HepG2 (cell line): ENCODE results near the gene TNS1. TPM values are rescaled to one million over a fixed set of nuclear protein-coding genes. Genes with fewer than 3 reads are reported as not detected.

ENCODE experiments used
- ATAC-seq: fragments of 200-7000 bp; cut with Tn5 transposase; 3 replicates; pipeline ENCODE4 v1.9.1; 2020; ENCODE audit warnings: mild to moderate bottlenecking, moderate library complexity
- BruUV-seq: library from RNA; stranded (reverse); fragments of 400-500 nt; replicated peaks from 2 replicates; lab custom pipeline; 2021; lab: Mats Ljungman, UMichigan
- CTCF ChIA-PET: fragments of 300-600 bp; formaldehyde crosslinking; extraction: SDS; loops from one replicate; lab custom pipeline; 2021; ENCODE audit warnings: low total read pairs, inconsistent platforms, low intra/inter-chr PET ratio; lab: Yijun Ruan, JAX
- POLR2A ChIA-PET: fragments of 350-600 bp; sonication (Branson Sonifier 250); formaldehyde crosslinking; loops from one replicate; lab custom pipeline; 2020; ENCODE audit warnings: antibody characterized with exemption, inconsistent platforms; lab: Yijun Ruan, JAX
- DNase-seq: peaks from one replicate; pipeline ENCODE4 v3.0.0-alpha.2; 2015; ENCODE audit warnings: low spot score
- FAIRE-seq: peaks from 3 replicates; lab custom pipeline; 2011; peaks lifted over from hg19 to GRCh38; lab: Jason Lieb, UNC
- H2AFZ ChIP-seq: one replicate; pipeline ENCODE4 v1.6.1; 2011; ENCODE audit warnings: low read length, inconsistent platforms
- H3K27ac ChIP-seq: fragments of 300-600 bp; 3 replicates; pipeline ENCODE4 v1.8.0; 2011; ENCODE audit warnings: mixed run types, mild to moderate bottlenecking, mixed read lengths, low read length, inconsistent platforms; ENCODE audit not compliant: insufficient read depth; ENCODE audit errors: extremely low read length
- H3K27me3 ChIP-seq, 2 experiments: fragments of 200-600 bp in 1 of 2; 2 replicates in 1 of 2; 3 replicates in 1 of 2; pipeline versions ENCODE4 v1.6.0 to v1.8.0; 2011; ENCODE audit warnings: low read length in 2 of 2, mild to moderate bottlenecking in 2 of 2, moderate library complexity in 2 of 2, inconsistent platforms in 1 of 2; ENCODE audit not compliant: insufficient read depth in 2 of 2, control insufficient read depth in 1 of 2
- H3K36me3 ChIP-seq, 2 experiments: fragments of 200-600 bp in 1 of 2; replicated peaks in 1 of 2; 2 replicates in 1 of 2; 3 replicates in 1 of 2; pipeline versions ENCODE4 v1.5.1 to v1.8.0; 2011; ENCODE audit warnings: low read length in 2 of 2, inconsistent platforms in 1 of 2; ENCODE audit not compliant: insufficient read depth in 2 of 2, control insufficient read depth in 1 of 2
- H3K4me1 ChIP-seq: 2 replicates; pipeline ENCODE4 v1.5.1; 2012; ENCODE audit warnings: low read length, inconsistent platforms; ENCODE audit not compliant: insufficient read depth
- H3K4me2 ChIP-seq: 2 replicates; pipeline ENCODE4 v1.6.0; 2011; ENCODE audit warnings: low read depth, low read length, inconsistent platforms
- H3K4me3 ChIP-seq, 3 experiments: fragments of 200-600 bp in 1 of 3; sonication (generic), shearing (Covaris generic) in 1 of 3; replicated peaks in 1 of 3; 2 replicates each; pipeline ENCODE4 v1.5.1; 2011 to 2016; ENCODE audit warnings: low read length in 3 of 3, inconsistent platforms in 2 of 3, low read depth in 2 of 3, mild to moderate bottlenecking in 2 of 3, control low read depth in 1 of 3, mixed read lengths in 1 of 3; ENCODE audit not compliant: insufficient read depth in 1 of 3
- H3K79me2 ChIP-seq: one replicate; pipeline ENCODE4 v1.6.1; 2011; ENCODE audit warnings: low read length, inconsistent platforms; ENCODE audit not compliant: insufficient read depth
- H3K9ac ChIP-seq: 2 replicates; pipeline ENCODE4 v1.6.0; 2011; ENCODE audit warnings: mild to moderate bottlenecking, low read depth, low read length, inconsistent platforms; ENCODE audit not compliant: insufficient read depth
- H3K9me3 ChIP-seq: 2 replicates; pipeline ENCODE4 v1.5.1; 2012; ENCODE audit warnings: mild to moderate bottlenecking, low read length
- H4K20me1 ChIP-seq: 2 replicates; pipeline ENCODE4 v1.6.0; 2011; ENCODE audit warnings: inconsistent platforms, mild to moderate bottlenecking, low read length, moderate library complexity; ENCODE audit not compliant: insufficient read depth
- ARNTL ChIP-seq: sonication (generic); formaldehyde crosslinking; IDR thresholded peaks from 2 replicates; pipeline ENCODE4 v1.4.0; 2020; ENCODE audit warnings: mild to moderate bottlenecking, missing genetic modification reagents
- DNMT1 ChIP-seq: sonication (generic); formaldehyde crosslinking; IDR thresholded peaks from 2 replicates; pipeline ENCODE4 v1.5.1; 2020; ENCODE audit warnings: mild to moderate bottlenecking, missing genetic modification reagents
- HNF4A ChIP-seq: sonication (generic); formaldehyde crosslinking; IDR thresholded peaks from 2 replicates; pipeline ENCODE4 v1.4.0; 2020; ENCODE audit warnings: missing genetic modification reagents
- NCOA2 ChIP-seq: sonication (generic); formaldehyde crosslinking; IDR thresholded peaks from 2 replicates; pipeline ENCODE4 v1.8.0; 2022; ENCODE audit warnings: inconsistent platforms
- TFE3 ChIP-seq: IDR thresholded peaks from 2 replicates; pipeline ENCODE4 v1.6.1; 2016
- TP53 ChIP-seq: sonication (generic); formaldehyde crosslinking; conservative IDR thresholded peaks from 2 replicates; pipeline ENCODE4 v1.4.0; 2020; ENCODE audit warnings: missing genetic modification reagents
- ZNF3 ChIP-seq: IDR thresholded peaks from 2 replicates; pipeline ENCODE4 v1.7.0; 2017; ENCODE audit warnings: inconsistent platforms
- ZNF572 ChIP-seq: sonication (generic); formaldehyde crosslinking; IDR thresholded peaks from 2 replicates; pipeline ENCODE4 v1.5.1; 2020; ENCODE audit warnings: mild to moderate bottlenecking, missing genetic modification reagents
- WGBS: methylation state at CpG from one replicate; pipeline ENCODE4 v1.1.6; 2017; ENCODE audit warnings: low lambda C conversion rate; 5-methylcytosine and 5-hydroxymethylcytosine counted together
- in situ Hi-C: cut with HindIII; loops from 2 replicates; pipeline ENCODE4 v1.10.0; 2017; ENCODE audit warnings: low pct_unique_long_range_greater_than_20kb; ENCODE audit not compliant: extremely low pct_ligation_motif_present
- intact Hi-C: fragments of 100-400 bp; cut with micrococcal nuclease; formaldehyde crosslinking; loops from one replicate; pipeline ENCODE4 v1.10.0; 2022; ENCODE audit not compliant: unreplicated experiment
- polyA plus RNA-seq, 8 experiments: library from polyadenylated mRNA; depleted of rRNA in 3 of 8; stranded (reverse) in 7 of 8; unstranded in 1 of 8; fragments of >200 nt; fragmentation: Illumina TruSeq in 4 of 8; extraction: Trizol in 4 of 8; gene quantifications; 2 replicates each; pipeline versions ENCODE4 v1.2.1 to v1.2.3, GENCODE V29; 2011 to 2016; ENCODE audit warnings: low read depth in 4 of 8, missing spikeins in 1 of 8, mixed read lengths in 1 of 8; ENCODE audit not compliant: insufficient read depth in 1 of 8
- total RNA-seq, 5 experiments: library from RNA; depleted of rRNA; stranded (reverse); fragments of >200 nt; fragmentation: Illumina TruSeq; extraction: Trizol; gene quantifications; 2 replicates each; pipeline ENCODE4 v1.2.3, GENCODE V29; 2016; ENCODE audit warnings: low read depth in 1 of 5
- TF ChIP-seq, protein P1 (sequence below): IDR thresholded peaks from 2 replicates; pipeline ENCODE4 v1.6.1; 2016; ENCODE audit warnings: control low read depth
- TF ChIP-seq, protein P2 (sequence below): sonication (generic); formaldehyde crosslinking; IDR thresholded peaks from 2 replicates; pipeline ENCODE4 v1.5.0; 2020; ENCODE audit warnings: missing genetic modification reagents

Gene TNS1
- total and polyA plus RNA-seq, 2 of the 13 experiments (the other 11 are each of a cell fraction or from before 2014, with no cell fraction given): 1.9 to 118 TPM

DNA sequence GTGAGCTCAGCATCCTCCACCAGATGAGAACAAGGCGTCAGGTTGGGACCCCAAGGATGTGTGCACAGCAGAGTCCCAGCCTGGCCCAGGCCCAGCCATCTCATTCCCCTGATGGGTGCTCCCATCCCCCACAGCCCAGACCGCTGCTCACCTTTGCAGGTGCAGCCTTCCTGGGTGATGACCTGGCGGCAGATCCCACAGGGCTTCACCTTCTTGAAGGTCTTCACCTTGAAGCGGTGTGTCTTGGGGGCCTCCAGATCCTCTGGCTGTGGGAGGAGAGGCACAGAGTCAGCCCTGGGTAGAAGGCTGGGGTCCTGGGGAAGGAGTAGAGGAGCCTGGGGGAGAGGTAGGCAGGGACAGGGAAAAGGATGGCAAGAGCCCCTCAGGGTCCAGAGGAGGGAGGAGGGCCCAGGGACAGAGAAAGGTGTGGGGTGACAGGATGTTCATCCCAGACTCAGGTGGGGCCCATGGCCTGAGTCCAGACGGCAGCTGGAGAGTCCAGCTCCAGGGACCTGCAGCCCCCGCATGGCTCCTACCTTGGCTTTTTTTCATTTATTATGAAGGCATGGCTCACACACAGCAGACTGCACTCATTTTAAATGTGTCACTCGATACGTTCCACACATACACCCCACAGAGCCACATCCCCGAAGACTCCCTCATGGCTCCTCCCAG, 11.9 kb downstream of the TNS1 start:
- FAIRE-seq (no peak), DNase-seq (no peak), ATAC-seq (no peak)
- H3K9me3 ChIP-seq: no peaks in the 10 kb centered on the region
- no TSS peak for BruUV-seq
- intact Hi-C loops: no loop called here
- H3K79me2 ChIP-seq: no peaks in the 10 kb centered on the region
- H3K9ac ChIP-seq: no peak overlapping the region
- peaks cover 21% of the 10 kb centered on the region for H3K4me1 ChIP-seq
- POLR2A ChIA-PET: no interaction called here
- 11% methylated on average over 9 of the region's 9 CpGs for WGBS
- peaks cover 8 to 27% of the 10 kb centered on the region in 2 experiments; a peak in 3 of 5 replicates for H3K27me3 ChIP-seq
- in situ Hi-C loops: loop anchor here (5.0 kb wide), 2 partner anchors 104 to 199 kb away; no protein-coding TSS in a partner anchor
- no peaks in the 10 kb centered on the region for H3K36me3 ChIP-seq
- CTCF ChIA-PET: interaction anchor here (0.8 kb wide), 1 partner anchor 206 kb away, joined by 3 read pairs; no protein-coding TSS in a partner anchor
- H3K4me2 ChIP-seq: no peak overlapping the region
- TF ChIP-seq NCOA2 (no peak), ZNF3 (CRISPR knock-in tag) (no peak), ARNTL (no peak), TFE3 (CRISPR knock-in tag) (no peak), ZNF572 (CRISPR knock-in tag) (no peak), HNF4A (no peak), TP53 (CRISPR knock-in tag) (no peak), DNMT1 (no peak)
- TF ChIP-seq, protein P1, sequence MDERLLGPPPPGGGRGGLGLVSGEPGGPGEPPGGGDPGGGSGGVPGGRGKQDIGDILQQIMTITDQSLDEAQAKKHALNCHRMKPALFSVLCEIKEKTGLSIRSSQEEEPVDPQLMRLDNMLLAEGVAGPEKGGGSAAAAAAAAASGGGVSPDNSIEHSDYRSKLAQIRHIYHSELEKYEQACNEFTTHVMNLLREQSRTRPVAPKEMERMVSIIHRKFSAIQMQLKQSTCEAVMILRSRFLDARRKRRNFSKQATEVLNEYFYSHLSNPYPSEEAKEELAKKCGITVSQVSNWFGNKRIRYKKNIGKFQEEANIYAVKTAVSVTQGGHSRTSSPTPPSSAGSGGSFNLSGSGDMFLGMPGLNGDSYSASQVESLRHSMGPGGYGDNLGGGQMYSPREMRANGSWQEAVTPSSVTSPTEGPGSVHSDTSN (CRISPR knock-in tag): no peak
- TF ChIP-seq, protein P2, sequence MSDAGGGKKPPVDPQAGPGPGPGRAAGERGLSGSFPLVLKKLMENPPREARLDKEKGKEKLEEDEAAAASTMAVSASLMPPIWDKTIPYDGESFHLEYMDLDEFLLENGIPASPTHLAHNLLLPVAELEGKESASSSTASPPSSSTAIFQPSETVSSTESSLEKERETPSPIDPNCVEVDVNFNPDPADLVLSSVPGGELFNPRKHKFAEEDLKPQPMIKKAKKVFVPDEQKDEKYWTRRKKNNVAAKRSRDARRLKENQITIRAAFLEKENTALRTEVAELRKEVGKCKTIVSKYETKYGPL: no peak
- H4K20me1 ChIP-seq: no peaks in the 10 kb centered on the region
- H2AFZ ChIP-seq: no peak overlapping the region
- H3K4me3 ChIP-seq: no peak overlapping the region
- H3K27ac ChIP-seq: no peak overlapping the region
